BLaER1 treated with 17β-estradiol and CSF1 and Interleukin-3, amounts not matched to agents 10 nM and 100 nM (cell line): ENCODE data around the gene SMC2.

Experiments used
- H3K27ac ChIP-seq, 11 experiments: shearing (Covaris generic); formaldehyde crosslinking; 2 replicates each; pipeline ENCODE4 v1.8.1; 2022
- H3K27me3 ChIP-seq, 11 experiments: shearing (Covaris generic); formaldehyde crosslinking; 2 replicates each; pipeline ENCODE4 v1.8.1; 2022
- H3K36me3 ChIP-seq, 11 experiments: shearing (Covaris generic); formaldehyde crosslinking; 2 replicates each; pipeline ENCODE4 v1.8.1; 2022
- H3K4me1 ChIP-seq, 10 experiments: shearing (Covaris generic); formaldehyde crosslinking; 2 replicates each; pipeline ENCODE4 v1.8.1; 2022
- H3K4me2 ChIP-seq, 11 experiments: shearing (Covaris generic); formaldehyde crosslinking; 2 replicates each; pipeline ENCODE4 v1.8.1; 2022
- H3K4me3 ChIP-seq, 10 experiments: shearing (Covaris generic); formaldehyde crosslinking; 2 replicates each; pipeline ENCODE4 v1.8.1; 2022
- H3K9ac ChIP-seq, 11 experiments: shearing (Covaris generic); formaldehyde crosslinking; 2 replicates each; pipeline ENCODE4 v1.8.1; 2022
- H3K9me3 ChIP-seq, 11 experiments: shearing (Covaris generic); formaldehyde crosslinking; replicated peaks in 1 of 11; 2 replicates each; pipeline ENCODE4 v1.8.1; 2022
- H4K20me1 ChIP-seq, 11 experiments: shearing (Covaris generic); formaldehyde crosslinking; 2 replicates each; pipeline ENCODE4 v1.8.1; 2022
- Cebpa-rat ChIP-seq, 11 experiments: shearing (Covaris generic); IDR thresholded peaks; 2 replicates each; pipeline ENCODE4 v1.8.1; 2022

The SMC2 gene

DNA sequence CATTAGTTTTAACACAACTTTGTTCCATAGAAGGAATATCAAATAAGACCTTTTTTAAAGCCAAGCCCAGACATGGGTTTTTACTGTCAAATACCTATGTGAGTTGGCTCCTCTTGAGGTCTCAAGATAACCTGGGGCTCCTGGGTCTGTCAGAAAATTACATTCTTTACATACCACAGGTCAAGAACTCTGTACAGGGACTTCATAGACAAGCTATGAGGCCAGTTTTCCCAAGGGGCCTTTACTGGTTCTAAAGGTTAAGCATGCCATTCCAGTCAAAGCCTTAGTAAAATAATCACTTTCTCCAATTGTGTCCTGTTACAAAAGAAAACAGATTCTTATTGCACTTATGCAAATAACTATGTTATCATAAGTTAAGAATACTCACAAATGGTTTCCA is 15.5 kb upstream of the SMC2 start:
- H3K36me3 ChIP-seq = no peaks in the 10 kb centered on the region; a peak in 1 of 22 replicates
- no peak overlapping the region for H3K9ac ChIP-seq
- H3K4me2 ChIP-seq = no peak overlapping the region
- H4K20me1 ChIP-seq = no peaks in the 10 kb centered on the region
- no peak for TF ChIP-seq Cebpa-rat (IDR thresholded peaks at IDR 0.05)
- peaks cover 0 to 13% (median 0%) of the 10 kb centered on the region in 10 experiments; a peak in 6 of 20 replicates for H3K4me1 ChIP-seq
- H3K27ac ChIP-seq = no peak overlapping the region
- H3K4me3 ChIP-seq = no peak overlapping the region
- peaks cover 32 to 50% (median 37%) of the 10 kb centered on the region in 11 experiments for H3K9me3 ChIP-seq
- no peaks in the 10 kb centered on the region for H3K27me3 ChIP-seq

DNA sequence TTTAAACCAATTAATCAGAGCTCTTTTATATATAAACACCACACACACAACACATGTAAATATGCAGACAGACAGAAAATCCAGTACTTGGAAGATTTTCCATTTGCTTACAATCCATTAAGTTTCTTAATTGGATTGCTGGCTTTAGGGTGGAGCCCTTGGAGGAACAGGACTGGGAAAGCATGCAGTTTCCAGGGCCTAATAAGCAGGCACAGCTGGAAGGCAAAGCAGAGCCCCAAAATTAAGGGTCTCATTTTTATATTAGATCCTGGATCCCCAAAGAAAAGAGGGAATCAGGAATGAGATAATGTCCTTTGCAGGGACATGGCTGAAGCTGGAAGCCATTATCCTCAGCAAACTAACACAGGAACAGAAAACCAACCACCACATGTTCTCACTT is 13.1 kb upstream of the SMC2 start:
- H3K4me2 ChIP-seq = no peak overlapping the region
- H3K27ac ChIP-seq = no peak overlapping the region
- no peaks in the 10 kb centered on the region for H3K27me3 ChIP-seq
- no peaks in the 10 kb centered on the region; a peak in 1 of 22 replicates for H3K36me3 ChIP-seq
- no peaks in the 10 kb centered on the region for H4K20me1 ChIP-seq
- H3K4me3 ChIP-seq = no peak overlapping the region
- no peak for TF ChIP-seq Cebpa-rat (IDR thresholded peaks at IDR 0.05)
- H3K9me3 ChIP-seq = peaks cover 32 to 50% (median 37%) of the 10 kb centered on the region in 11 experiments
- peaks cover 0 to 13% (median 0%) of the 10 kb centered on the region in 10 experiments; a peak in 6 of 20 replicates for H3K4me1 ChIP-seq
- H3K9ac ChIP-seq = no peak overlapping the region

DNA sequence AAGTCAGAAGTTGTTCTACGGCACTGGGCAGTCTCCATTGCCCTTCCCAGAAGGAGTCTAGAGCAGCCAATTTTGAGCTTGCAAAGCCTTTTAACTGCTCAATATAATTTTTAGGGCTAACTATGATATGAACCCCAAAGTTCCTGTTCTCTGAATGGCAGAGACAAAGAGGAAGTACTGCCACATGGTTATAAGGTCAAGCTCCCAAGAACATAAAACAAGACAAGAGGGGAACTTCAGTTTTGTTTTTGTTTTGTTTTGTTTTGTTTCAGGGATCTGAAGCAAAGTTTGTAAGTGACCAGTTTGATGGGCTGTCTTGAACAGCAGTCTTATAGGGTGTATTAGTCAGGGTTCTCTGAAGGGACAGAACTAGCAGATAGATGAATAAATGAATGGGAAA is 11.9 kb upstream of the SMC2 start:
- Histone ChIP-seq H3K4me2 (peak overlapping the region in 3 of 11 experiments; percentile 31 to 65 (median 52); a peak in 6 of 22 replicates), H3K27me3 (no peaks in the 10 kb centered on the region), H3K9me3 (peaks cover 32 to 50% (median 37%) of the 10 kb centered on the region in 11 experiments), H4K20me1 (no peaks in the 10 kb centered on the region), H3K9ac (no peak overlapping the region), H3K4me1 (peaks cover 0 to 13% (median 0%) of the 10 kb centered on the region in 10 experiments; a peak in 6 of 20 replicates), H3K36me3 (no peaks in the 10 kb centered on the region; a peak in 1 of 22 replicates), H3K27ac (peak overlapping the region in 3 of 11 experiments; percentile 53 to 61 (median 55); a peak in 5 of 22 replicates), H3K4me3 (no peak overlapping the region)
- TF ChIP-seq Cebpa-rat (IDR thresholded peaks at IDR 0.05) = no peak

DNA sequence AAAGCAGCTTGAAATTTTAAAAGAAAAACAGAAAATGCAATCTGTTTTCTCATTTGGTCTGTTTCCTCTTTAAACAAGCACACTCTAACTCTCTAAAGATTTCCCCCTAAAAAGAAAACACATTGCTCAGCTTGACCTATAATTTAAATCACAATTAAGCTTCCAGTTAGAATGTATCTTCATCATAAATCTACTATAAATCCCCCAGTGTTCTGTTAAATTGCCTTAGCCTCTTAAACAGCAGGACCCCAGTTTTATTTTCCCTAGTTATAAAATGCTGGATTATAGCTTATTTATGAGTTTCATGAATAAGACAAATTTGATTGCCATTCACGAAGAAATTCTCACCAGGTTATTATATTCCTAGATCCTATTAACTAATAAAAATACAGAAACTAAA is 8.6 kb upstream of the SMC2 start:
- H3K4me1 ChIP-seq = peaks cover 0 to 18% (median under 1%) of the 10 kb centered on the region in 10 experiments; a peak in 8 of 20 replicates
- H3K36me3 ChIP-seq = no peaks in the 10 kb centered on the region; a peak in 1 of 22 replicates
- no peaks in the 10 kb centered on the region for H4K20me1 ChIP-seq
- H3K4me2 ChIP-seq = no peak overlapping the region
- no peak overlapping the region for H3K27ac ChIP-seq
- no peak for TF ChIP-seq Cebpa-rat (IDR thresholded peaks at IDR 0.05)
- peaks cover 11 to 26% (median 17%) of the 10 kb centered on the region in 11 experiments for H3K9me3 ChIP-seq
- no peak overlapping the region for H3K4me3 ChIP-seq
- H3K9ac ChIP-seq = no peak overlapping the region
- H3K27me3 ChIP-seq = no peaks in the 10 kb centered on the region

DNA sequence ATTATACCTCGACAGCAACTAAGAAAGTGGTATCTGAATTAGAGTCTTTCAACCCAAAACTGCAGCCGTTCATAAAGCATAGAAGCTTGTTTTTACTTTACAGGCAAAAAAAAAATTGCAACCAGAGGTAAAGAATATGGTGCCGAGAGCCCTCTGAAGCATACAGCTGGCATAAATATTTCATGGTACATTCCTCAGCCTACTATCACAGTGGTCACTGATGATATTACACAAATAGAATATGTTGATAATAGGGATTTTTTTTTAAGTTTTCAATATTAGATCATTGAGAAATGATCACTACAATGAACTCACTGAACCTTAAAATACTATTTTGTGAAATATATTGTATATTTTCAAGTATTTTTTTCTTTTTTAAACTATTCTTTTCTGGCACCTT is 6.2 kb upstream of the SMC2 start:
- Histone ChIP-seq H3K9me3 (peaks cover 0 to 4% (median 0%) of the 10 kb centered on the region in 11 experiments; a peak in 2 of 22 replicates), H3K27me3 (no peaks in the 10 kb centered on the region), H3K4me3 (no peak overlapping the region), H4K20me1 (no peaks in the 10 kb centered on the region), H3K4me1 (peaks cover 21 to 30% (median 24%) of the 10 kb centered on the region in 10 experiments), H3K27ac (no peak overlapping the region), H3K9ac (no peak overlapping the region), H3K4me2 (no peak overlapping the region), H3K36me3 (no peaks in the 10 kb centered on the region)
- no peak for TF ChIP-seq Cebpa-rat (IDR thresholded peaks at IDR 0.05)

DNA sequence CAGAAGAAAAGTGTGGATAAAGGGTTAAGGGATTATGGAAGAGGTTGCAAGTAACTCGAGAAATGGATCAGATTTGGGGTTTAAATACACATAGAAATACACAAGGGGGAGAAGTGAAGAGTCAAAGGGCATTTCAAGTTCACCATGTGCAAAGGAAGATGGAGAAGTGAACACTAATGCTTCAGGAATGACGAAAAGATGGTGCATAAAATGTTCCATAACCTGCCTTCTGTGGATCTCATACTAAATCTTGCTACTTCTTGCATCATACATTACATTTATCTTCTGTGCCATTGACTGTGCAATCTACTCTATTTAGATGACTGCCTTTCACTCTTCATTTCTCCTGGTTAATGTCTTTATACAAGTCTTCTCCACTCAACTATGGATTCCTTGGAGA is 5.7 kb upstream of the SMC2 start:
- Histone ChIP-seq H3K27ac (no peak overlapping the region), H3K9me3 (no peaks in the 10 kb centered on the region), H4K20me1 (no peaks in the 10 kb centered on the region), H3K4me2 (no peak overlapping the region), H3K4me1 (peaks cover 23 to 32% (median 26%) of the 10 kb centered on the region in 10 experiments), H3K36me3 (no peaks in the 10 kb centered on the region), H3K9ac (no peak overlapping the region), H3K4me3 (no peak overlapping the region), H3K27me3 (no peaks in the 10 kb centered on the region)
- TF ChIP-seq Cebpa-rat (IDR thresholded peaks at IDR 0.05) = no peak

DNA sequence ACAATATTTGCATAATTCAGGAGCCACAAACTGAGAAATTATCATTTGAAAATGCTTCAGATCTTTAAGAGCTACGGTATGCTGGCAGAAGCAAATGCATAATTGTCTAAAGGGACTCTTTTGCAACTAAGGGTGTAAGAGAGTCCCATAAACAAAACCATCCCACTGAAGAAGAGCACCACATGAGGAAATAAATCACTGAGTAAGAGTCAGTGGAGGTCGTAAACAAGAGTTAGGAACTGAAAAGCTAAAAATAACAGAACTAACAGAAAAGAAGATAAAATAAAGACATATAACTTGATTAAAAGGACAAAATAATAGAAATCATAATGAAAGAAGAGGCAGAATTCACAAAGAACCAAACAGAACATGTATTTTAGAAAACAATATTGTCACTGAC is 3.5 kb upstream of the SMC2 start:
- no peak for TF ChIP-seq Cebpa-rat (IDR thresholded peaks at IDR 0.05)
- H3K36me3 ChIP-seq = peaks cover 0 to 3% (median 0%) of the 10 kb centered on the region in 11 experiments; a peak in 1 of 22 replicates
- no peak overlapping the region for H3K9ac ChIP-seq
- peaks cover 31 to 41% (median 35%) of the 10 kb centered on the region in 10 experiments for H3K4me1 ChIP-seq
- no peak overlapping the region for H3K4me3 ChIP-seq
- no peaks in the 10 kb centered on the region for H3K27me3 ChIP-seq
- H3K4me2 ChIP-seq = peak overlapping the region in 9 of 11 experiments; percentile 83 to 96 (median 93); a peak in 10 of 22 replicates
- no peaks in the 10 kb centered on the region for H3K9me3 ChIP-seq
- H4K20me1 ChIP-seq = 0 out of 22 replicates have a peak, but pooled peaks cover 0 to 4% (median 0%) of the 10 kb centered on the region in 11 experiments
- peak overlapping the region in 1 of 11 experiments; percentile 69; a peak in 1 of 22 replicates for H3K27ac ChIP-seq

DNA sequence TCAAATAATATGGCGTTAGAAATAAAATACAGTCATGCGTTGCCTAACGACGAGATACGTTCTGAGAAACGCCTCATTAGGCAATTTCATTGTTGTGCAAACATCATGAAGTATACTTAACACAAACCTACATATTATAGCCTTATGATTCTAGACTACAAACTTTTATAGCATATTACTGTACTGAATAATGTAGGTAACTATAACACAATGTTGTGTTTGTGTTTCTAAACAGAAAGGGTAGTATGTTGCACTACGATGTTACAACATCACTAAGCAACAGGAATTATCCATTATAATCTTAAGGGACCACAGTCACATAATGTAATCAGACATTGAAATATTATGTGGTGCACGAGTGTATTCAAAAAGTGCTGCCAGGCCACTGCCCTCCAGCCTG is 3.0 kb upstream of the SMC2 start:
- no peaks in the 10 kb centered on the region for H3K9me3 ChIP-seq
- peaks cover 36 to 46% (median 41%) of the 10 kb centered on the region in 10 experiments for H3K4me1 ChIP-seq
- H3K27me3 ChIP-seq = no peaks in the 10 kb centered on the region
- peak overlapping the region in 10 of 11 experiments; percentile 29 to 98 (median 44); a peak in 17 of 22 replicates for H3K27ac ChIP-seq
- H4K20me1 ChIP-seq = 0 out of 22 replicates have a peak, but pooled peaks cover 0 to 5% (median 0%) of the 10 kb centered on the region in 11 experiments
- no peak for TF ChIP-seq Cebpa-rat (IDR thresholded peaks at IDR 0.05)
- H3K4me2 ChIP-seq = peak overlapping the region; percentile 83 to 96 (median 93)
- H3K36me3 ChIP-seq = peaks cover 0 to 8% (median 1%) of the 10 kb centered on the region in 11 experiments; a peak in 6 of 22 replicates
- peak overlapping the region in 7 of 11 experiments; percentile 9 to 56 (median 30); a peak in 5 of 22 replicates for H3K9ac ChIP-seq
- H3K4me3 ChIP-seq = peak overlapping the region in 5 of 10 experiments; percentile 0 to 29 (median 12); a peak in 2 of 20 replicates

DNA sequence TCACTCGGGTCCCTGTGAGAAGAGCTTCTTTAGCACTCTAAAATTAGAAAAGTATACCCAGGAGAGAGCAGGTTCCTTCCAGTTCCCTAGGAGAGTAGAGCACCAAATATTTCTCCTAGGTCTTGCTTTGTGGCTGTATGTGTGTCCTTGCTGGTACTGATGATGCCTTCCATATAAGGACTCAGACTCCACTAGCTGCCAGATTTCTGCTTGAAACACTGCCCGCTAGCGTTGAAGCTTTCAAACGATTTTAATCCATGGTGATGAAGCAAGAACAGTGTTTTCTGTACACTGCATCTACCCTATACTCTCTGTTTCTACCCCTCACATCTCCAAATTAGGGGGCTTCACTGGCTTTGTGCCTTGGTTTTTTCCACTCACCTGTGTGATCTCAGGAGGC is 2.4 kb upstream of the SMC2 start:
- Histone ChIP-seq H4K20me1 (0 out of 22 replicates have a peak, but pooled peaks cover 0 to 5% (median 0%) of the 10 kb centered on the region in 11 experiments), H3K4me2 (peak overlapping the region; percentile 83 to 96 (median 93)), H3K36me3 (peaks cover 0 to 14% (median 7%) of the 10 kb centered on the region in 11 experiments; a peak in 7 of 22 replicates), H3K27me3 (no peaks in the 10 kb centered on the region), H3K9me3 (no peaks in the 10 kb centered on the region), H3K4me3 (peak overlapping the region in 5 of 10 experiments; percentile 0 to 29 (median 12); a peak in 2 of 20 replicates), H3K4me1 (peaks cover 41 to 52% (median 45%) of the 10 kb centered on the region in 10 experiments), H3K27ac (peak overlapping the region in 10 of 11 experiments; percentile 29 to 98 (median 44); a peak in 17 of 22 replicates), H3K9ac (peak overlapping the region in 7 of 11 experiments; percentile 9 to 56 (median 30); a peak in 9 of 22 replicates)
- peak in 1 of 11 experiments; percentile 58; a peak in 2 of 22 replicates for TF ChIP-seq Cebpa-rat (IDR thresholded peaks at IDR 0.05)
